ENCODE results near the gene SLC9A3. TPM values are rescaled to one million over a fixed set of nuclear protein-coding genes. Genes with fewer than 3 reads are reported as not detected.

Gene SLC9A3
- total and polyA plus RNA-seq, 8 donors: 2.7 to 142 (median 14.9) TPM

DNA sequence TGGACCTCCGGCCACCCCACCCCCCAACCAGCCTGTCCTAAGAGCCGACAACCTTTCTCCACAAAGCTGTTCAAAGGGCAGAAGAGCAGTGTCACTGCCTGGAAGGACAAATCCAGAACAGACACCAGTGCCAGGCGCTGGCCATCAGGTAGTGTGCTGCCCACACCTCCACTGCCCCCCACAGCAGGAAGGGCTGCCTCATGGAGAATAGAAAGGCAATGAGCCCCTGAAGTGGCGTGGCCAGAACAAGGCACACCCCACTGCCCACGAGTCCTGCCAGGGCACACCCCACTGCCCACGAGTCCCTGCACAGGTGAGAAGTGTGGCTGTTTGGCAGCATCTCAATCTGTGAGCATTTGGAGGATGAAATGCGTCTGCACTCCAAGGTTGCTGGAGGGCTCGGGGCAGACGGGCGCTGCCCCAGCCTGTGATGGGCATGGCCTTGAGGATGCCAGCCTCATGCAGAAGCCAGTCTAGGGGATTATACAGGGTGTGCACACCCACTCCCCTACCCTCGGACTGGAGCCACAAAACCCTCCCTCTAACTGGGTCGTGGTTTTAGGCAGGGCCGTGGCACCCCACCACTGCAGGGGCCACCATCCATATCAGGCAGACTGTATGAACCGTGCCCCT is 2.3 kb upstream of the SLC9A3 start:
- no peaks in the 10 kb centered on the region for H3K36me3 ChIP-seq
- no peak for TF ChIP-seq POLR2A (IDR thresholded peaks at IDR 0.05)
- no peak for TF ChIP-seq CTCF (IDR thresholded peaks at IDR 0.05)
- TF ChIP-seq POLR2AphosphoS5 (IDR thresholded peaks at IDR 0.05): no peak
- no peak for TF ChIP-seq EP300 (IDR thresholded peaks at IDR 0.05)
- H3K27me3 ChIP-seq: peaks cover 27 to 99% (median 92%) of the 10 kb centered on the region in 3 donors
- H3K4me1 ChIP-seq: peaks cover 19 to 48% (median 34%) of the 10 kb centered on the region in 4 donors
- no peaks in the 10 kb centered on the region for H3K9me3 ChIP-seq
- H3K27ac ChIP-seq: no peak overlapping the region
- DNase-seq: no peak
- WGBS, 5 donors: 54 to 67% (median 66%) methylated on average over 8 to 14 of the region's 14 CpGs
- intact Hi-C loops (cut with DNase I; ENCODE audit: low total_unique reads): no loop called here
- no peak overlapping the region for H3K4me3 ChIP-seq

GRCh38 chr5:525916-526315 is 1.7 kb upstream of the SLC9A3 start:
- Histone ChIP-seq H3K27me3 (peaks cover 27 to 99% (median 90%) of the 10 kb centered on the region in 3 donors), H3K27ac (no peak overlapping the region), H3K4me3 (no peak overlapping the region), H3K4me1 (peaks cover 19 to 48% (median 34%) of the 10 kb centered on the region in 4 donors), H3K9me3 (no peaks in the 10 kb centered on the region), H3K36me3 (no peaks in the 10 kb centered on the region)
- no peak for DNase-seq
- intact Hi-C loops (cut with DNase I; ENCODE audit: low total_unique reads): no loop called here
- WGBS, 5 donors: 52 to 65% (median 59%) methylated on average over 9 of the region's 9 CpGs
- TF ChIP-seq POLR2AphosphoS5 (IDR thresholded peaks at IDR 0.05) (no peak), CTCF (IDR thresholded peaks at IDR 0.05) (no peak), EP300 (IDR thresholded peaks at IDR 0.05) (no peak), POLR2A (IDR thresholded peaks at IDR 0.05) (no peak)

- Histone ChIP-seq H3K27ac (no peak overlapping the region), H3K27me3 (peaks cover 31 to 99% (median 87%) of the 10 kb centered on the region in 3 donors), H3K36me3 (no peaks in the 10 kb centered on the region), H3K4me1 (peaks cover 19 to 48% (median 34%) of the 10 kb centered on the region in 4 donors), H3K9me3 (no peaks in the 10 kb centered on the region), H3K4me3 (no peak overlapping the region)
- WGBS, 5 donors: 32 to 42% (median 38%) methylated on average over 23 to 24 of the region's 24 CpGs
- DNase-seq: no peak
- TF ChIP-seq POLR2AphosphoS5 (IDR thresholded peaks at IDR 0.05) (no peak), EP300 (IDR thresholded peaks at IDR 0.05) (no peak), POLR2A (IDR thresholded peaks at IDR 0.05) (no peak), CTCF (IDR thresholded peaks at IDR 0.05) (no peak)
- intact Hi-C loops (cut with DNase I; ENCODE audit: low total_unique reads): no loop called here
These were observed 918 bp upstream of the SLC9A3 start for GRCh38 chr5:524973-525761.

DNA sequence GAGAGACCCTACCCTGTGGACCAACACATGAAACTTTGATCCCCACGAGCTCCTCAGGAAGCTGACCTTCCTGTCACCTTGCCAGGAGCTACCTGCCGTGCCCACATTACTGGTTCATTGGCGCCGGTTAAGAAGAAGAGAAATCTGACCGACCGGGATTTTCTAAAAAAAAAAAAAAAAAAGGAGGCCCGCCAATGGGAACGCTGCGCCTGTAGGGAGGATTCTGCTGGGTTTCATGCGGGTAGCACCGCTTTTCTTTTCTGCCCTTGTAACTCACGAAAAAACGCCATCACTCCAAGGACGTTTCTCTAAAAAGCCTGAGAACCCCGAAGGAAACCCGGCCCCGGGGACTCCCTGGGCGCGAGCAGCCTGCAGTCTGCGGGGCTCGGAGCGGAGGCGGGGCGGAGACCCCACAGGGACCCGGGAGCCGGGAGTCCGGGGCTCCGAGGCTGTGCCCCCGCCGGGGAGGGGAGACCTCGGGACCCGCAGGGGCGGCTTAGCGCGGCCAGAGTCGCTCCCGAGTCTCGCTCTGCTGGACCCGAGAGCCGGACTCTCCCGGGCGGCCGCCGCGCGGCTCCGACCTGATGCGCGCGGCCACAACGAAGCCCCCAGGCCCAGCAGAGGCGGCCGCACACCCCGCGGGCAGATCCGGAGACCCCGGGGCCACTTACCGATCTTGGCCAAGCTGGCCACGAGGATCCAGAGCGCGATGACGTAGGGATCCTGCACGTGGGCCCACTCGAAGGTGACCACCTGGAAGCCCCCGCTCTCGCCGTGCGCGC is 617 bp downstream of the SLC9A3 start:
- intact Hi-C loops (cut with DNase I; ENCODE audit: low total_unique reads): no loop called here
- 1 to 5% (median 2%) methylated on average over 26 to 69 of the region's 69 CpGs for WGBS, 5 donors
- Histone ChIP-seq H3K4me1 (peaks cover 19 to 40% (median 30%) of the 10 kb centered on the region in 4 donors), H3K27ac (peak overlapping the region; percentile 8 to 60 (median 55)), H3K36me3 (no peaks in the 10 kb centered on the region), H3K4me3 (peak overlapping the region; percentile 26 to 46 (median 34)), H3K9me3 (no peaks in the 10 kb centered on the region), H3K27me3 (peaks cover 34 to 100% (median 92%) of the 10 kb centered on the region in 3 donors)
- TF ChIP-seq POLR2AphosphoS5 (IDR thresholded peaks at IDR 0.05) (no peak), POLR2A (IDR thresholded peaks at IDR 0.05) (no peak), EP300 (IDR thresholded peaks at IDR 0.05) (no peak), CTCF (IDR thresholded peaks at IDR 0.05) (no peak)
- DNase-seq: peak in 1 of 2 donors; percentile 38
